GM18951 (cell line): ENCODE results near the gene GIPC3.
"Not testable (repeated sequence)": the region's sequence is repeated elsewhere in the genome, so short reads cannot be mapped to it uniquely, and the experiment has no call there.

ENCODE experiments used
- POLR2A ChIP-seq: IDR thresholded peaks from 4 replicates; pipeline ENCODE4 v1.6.1; 2011; ENCODE audit warnings: mild to moderate bottlenecking; ENCODE audit not compliant: insufficient read length, insufficient read depth; ENCODE audit errors: extremely low read depth
- in situ Hi-C: fragments of 300-500 bp; cut with MboI; formaldehyde crosslinking; loops from one replicate; pipeline ENCODE4 v1.12.0; 2022; ENCODE audit warnings: low sequenced_read_pairs, mixed read lengths, inconsistent platforms; ENCODE audit not compliant: unreplicated experiment

GIPC3 gene

GRCh38 chr19:3556978-3557460, 28.3 kb upstream of the GIPC3 start:
- in situ Hi-C loops, result no loop called here
- TF ChIP-seq POLR2A, result no peak

- in situ Hi-C loops, result no loop called here
These were observed 27.6 kb upstream of the GIPC3 start, which contains the start of gene MFSD12 for GRCh38 chr19:3557461-3558248. TSS of gene MFSD12 (minus strand) at chr19:3557586. CDS start at chr19:3557403, 183 bp downstream.

GRCh38 chr19:3563709-3564524, 21.4 kb upstream of the GIPC3 start:
- TF ChIP-seq POLR2A, result no peak
- in situ Hi-C loops, result no loop called here

More at GRCh38 chr19:3557461-3558248, 27.6 kb upstream of the GIPC3 start, which contains the start of gene MFSD12:
- TF ChIP-seq POLR2A, result peak; percentile 86

DNA sequence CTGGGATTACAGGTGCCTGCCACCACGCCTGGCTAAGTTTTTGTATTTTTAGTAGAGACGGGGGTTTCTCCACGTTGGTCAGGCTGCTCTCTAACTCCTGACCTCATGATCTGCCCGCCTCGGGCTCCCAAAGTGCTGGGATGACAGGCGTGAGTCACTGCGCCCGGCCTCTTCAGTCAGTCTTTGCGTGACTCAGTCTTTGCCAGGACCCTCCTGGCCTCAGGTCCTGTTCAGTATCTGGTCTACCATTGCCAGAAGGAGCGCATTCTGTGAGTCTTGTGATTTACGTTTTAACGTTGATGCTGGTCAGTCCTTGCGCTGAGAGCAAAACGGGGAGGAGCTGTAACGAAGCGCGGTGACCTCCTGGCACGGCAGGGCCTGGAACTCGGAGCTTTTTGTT, 20.1 kb upstream of the GIPC3 start:
- TF ChIP-seq POLR2A, result no peak
- in situ Hi-C loops, result no loop called here

- in situ Hi-C loops, result not testable (repeated sequence)
These were observed 15.2 kb upstream of the GIPC3 start for GRCh38 chr19:3570042-3570441.

DNA sequence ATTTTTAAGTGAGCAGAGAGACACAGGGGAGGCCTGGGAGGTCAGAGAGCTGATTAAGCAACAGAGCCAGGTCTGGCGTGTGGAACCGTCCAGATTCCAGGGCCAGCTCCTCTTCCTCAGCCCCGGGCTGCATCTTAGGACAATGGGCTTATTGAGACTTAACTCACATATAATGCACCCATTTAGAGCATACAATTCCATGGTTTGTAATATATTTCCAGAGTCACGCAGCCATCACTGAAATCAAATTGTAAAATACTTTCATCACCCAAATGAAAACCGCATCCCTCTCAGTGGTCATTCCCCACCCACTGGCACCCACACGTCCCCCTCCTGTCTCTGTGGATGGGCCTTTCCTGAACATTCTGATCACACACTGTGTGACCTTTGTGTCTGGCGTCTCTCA, 14.7 kb upstream of the GIPC3 start:
- no peak for TF ChIP-seq POLR2A
- in situ Hi-C loops, result no loop called here

DNA sequence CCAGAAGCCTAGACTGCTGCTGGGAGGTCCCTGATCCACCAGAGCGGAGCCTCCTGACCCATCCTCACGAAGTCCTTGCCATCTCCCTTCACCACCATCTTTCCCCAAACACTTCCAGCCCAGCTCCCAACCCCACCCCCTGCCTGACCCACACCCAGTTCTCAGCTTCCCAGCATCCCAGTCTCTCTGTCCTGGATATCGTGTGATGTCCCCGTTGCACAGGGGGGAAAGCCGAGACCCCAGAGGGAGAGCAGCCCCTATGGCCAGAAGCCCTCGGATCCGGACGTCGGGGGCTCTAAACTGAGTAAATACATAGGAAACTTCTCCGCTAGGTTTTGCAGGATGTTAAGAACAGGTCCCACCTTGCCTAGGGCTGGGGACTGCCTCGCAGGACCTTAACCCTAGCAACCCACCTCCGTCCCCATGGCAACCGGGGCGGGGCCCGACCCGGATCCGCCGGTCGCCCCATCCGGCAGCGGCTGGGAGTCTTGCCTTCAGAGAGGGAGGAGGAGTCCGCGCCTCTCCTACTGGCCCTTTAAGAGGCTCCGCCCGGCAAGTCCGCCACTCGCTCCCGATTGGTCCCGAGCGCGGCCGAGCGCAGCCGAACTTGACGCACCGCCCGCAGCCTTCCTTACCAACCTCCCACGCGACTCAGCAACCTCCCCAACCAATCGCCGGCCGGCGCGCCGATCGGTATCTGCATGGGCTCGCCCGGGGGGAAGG, 13.0 kb upstream of the GIPC3 start:
- in situ Hi-C loops, result no loop called here
- TF ChIP-seq POLR2A, result no peak

DNA sequence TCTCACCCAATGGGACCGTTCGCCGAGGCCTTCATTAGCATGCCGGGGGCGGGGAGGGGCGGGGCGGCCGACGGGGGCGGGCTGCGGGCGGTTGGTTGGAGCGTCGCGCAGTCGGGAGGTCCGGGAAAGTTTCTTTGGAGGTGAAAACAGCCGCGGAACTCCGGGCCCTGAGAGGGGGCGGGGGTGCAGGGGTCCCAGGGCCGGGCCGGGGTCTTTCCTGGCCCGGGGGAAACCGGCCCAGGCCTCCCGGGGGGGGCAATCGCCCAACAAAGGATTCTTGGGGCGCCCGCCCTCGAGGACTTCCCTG, 12.5 kb upstream of the GIPC3 start, which contains the start of gene HMG20B:
TSS of gene HMG20B (plus strand) at position 90 of the 307 bp plus-strand sequence. CDS start 366 bp downstream, outside the sequence.
- in situ Hi-C loops, result no loop called here
- peak; percentile 31 for TF ChIP-seq POLR2A

GRCh38 chr19:3573162-3573857, 12.0 kb upstream of the GIPC3 start:
- in situ Hi-C loops, result no loop called here
- TF ChIP-seq POLR2A, result no peak

DNA sequence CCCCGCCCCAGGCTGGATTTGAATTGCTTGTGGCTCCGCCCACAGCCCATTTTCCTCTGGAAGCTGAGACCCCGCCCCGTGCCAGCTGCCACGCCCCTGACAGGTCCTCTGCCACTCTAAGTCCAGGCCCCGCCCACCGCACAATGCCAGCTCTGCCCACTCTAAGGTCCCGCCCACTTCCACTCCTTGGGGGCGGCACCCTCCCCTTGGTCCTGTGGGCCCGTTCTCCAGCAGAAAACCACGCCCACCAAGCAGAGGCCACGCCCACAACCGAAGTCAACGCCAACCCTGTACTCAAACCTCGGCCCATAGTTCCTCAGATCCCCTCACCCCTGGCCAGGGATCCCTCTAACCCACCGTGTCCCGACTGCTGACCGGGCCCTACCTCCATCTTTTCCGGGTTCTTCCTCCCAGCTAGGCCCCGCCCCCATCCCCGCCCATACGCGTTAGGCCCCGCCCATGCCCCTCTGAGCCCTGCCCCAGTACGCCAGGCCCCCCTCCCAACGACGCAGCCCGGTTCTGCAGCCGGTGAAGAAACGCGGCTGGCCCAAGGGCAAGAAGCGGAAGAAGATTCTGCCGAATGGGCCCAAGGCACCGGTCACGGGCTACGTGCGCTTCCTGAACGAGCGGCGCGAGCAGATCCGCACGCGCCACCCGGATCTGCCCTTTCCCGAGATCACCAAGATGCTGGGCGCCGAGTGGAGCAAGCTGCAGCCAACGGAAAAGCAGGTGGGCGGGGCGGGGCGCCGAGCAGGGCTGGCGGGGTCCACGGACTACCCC, 11.2 kb upstream of the GIPC3 start:
- in situ Hi-C loops, result no loop called here
- TF ChIP-seq POLR2A, result no peak

GRCh38 chr19:3575260-3575741, 10.0 kb upstream of the GIPC3 start:
- TF ChIP-seq POLR2A, result no peak
- in situ Hi-C loops, result no loop called here
